Measurements from ENCODE around the gene WDR19.
"Not testable (repeated sequence)": the region's sequence is repeated elsewhere in the genome, so short reads cannot be mapped to it uniquely, and the experiment has no call there.

Gene WDR19

GRCh38 chr4:39166177-39166576 lies 16.2 kb upstream of the WDR19 start:
- DNase-seq (ENCODE audit: low read depth), result no peak
- TF ChIP-seq CTCF (IDR thresholded peaks at IDR 0.05; ENCODE audit: control insufficient read depth, extremely low read depth, insufficient read depth), result no peak
- no peak overlapping the region for H3K4me3 ChIP-seq (ENCODE audit: low read depth, low read length)

DNA sequence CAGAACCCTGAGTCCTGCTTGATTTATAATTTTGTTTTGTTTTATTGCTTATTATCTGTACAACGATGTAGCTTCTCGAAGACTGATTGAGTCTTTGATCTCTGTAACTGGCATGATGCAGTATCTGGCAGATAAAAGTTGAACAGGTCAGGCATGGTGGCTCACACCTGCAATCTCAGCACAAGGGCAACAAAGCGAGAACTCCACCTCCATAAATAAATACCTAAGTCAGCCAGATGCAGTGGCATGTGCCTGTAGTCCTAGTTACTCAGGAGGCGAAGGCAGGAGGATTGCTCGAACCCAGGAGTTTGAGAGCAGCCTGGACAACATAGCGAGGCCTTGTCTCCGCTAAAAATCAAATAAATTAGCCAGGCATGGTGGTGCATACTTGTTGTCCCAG lies 15.7 kb upstream of the WDR19 start:
- DNase-seq (ENCODE audit: low read depth), result no peak
- no peak for TF ChIP-seq CTCF (IDR thresholded peaks at IDR 0.05; ENCODE audit: control insufficient read depth, extremely low read depth, insufficient read depth)
- no peak overlapping the region for H3K4me3 ChIP-seq (ENCODE audit: low read depth, low read length)

GRCh38 chr4:39169426-39169825 lies 12.9 kb upstream of the WDR19 start:
- TF ChIP-seq CTCF (IDR thresholded peaks at IDR 0.05; ENCODE audit: control insufficient read depth, extremely low read depth, insufficient read depth), result no peak
- H3K4me3 ChIP-seq (ENCODE audit: low read depth, low read length), result no peak overlapping the region
- peak; percentile 10 for DNase-seq (ENCODE audit: low read depth)

GRCh38 chr4:39170301-39170700 lies 12.0 kb upstream of the WDR19 start:
- H3K4me3 ChIP-seq (ENCODE audit: low read depth, low read length), result no peak overlapping the region
- DNase-seq (ENCODE audit: low read depth), result no peak
- TF ChIP-seq CTCF (IDR thresholded peaks at IDR 0.05; ENCODE audit: control insufficient read depth, extremely low read depth, insufficient read depth), result no peak

DNA sequence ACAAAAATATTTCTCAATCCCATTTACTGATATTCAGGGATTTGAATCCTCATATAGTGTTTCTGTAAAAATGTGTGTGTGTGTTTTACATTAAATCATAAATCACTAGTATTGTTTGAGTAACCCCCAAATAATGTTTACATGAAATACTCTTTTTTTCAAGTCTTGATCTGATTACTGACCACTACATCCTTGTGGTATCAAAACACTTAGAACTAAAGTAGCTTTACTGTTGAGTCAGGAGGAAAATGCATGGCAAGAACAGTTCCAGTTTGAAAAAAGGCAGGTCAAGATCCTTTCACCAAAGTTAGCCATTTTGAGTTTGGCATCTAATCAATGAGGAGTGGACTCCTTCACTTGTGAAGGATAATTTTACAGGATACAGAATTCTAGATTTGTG lies 3.6 kb upstream of the WDR19 start:
- no peak overlapping the region for H3K4me3 ChIP-seq (ENCODE audit: low read depth, low read length)
- no peak for TF ChIP-seq CTCF (IDR thresholded peaks at IDR 0.05; ENCODE audit: control insufficient read depth, extremely low read depth, insufficient read depth)
- no peak for DNase-seq (ENCODE audit: low read depth)

- no peak overlapping the region for H3K4me3 ChIP-seq (ENCODE audit: low read depth, low read length)
- no peak for TF ChIP-seq CTCF (IDR thresholded peaks at IDR 0.05; ENCODE audit: control insufficient read depth, extremely low read depth, insufficient read depth)
- no peak for DNase-seq (ENCODE audit: low read depth)
These were observed 2.6 kb upstream of the WDR19 start for GRCh38 chr4:39179681-39180080.

GRCh38 chr4:39180629-39181028 lies 1.7 kb upstream of the WDR19 start:
- not testable (repeated sequence) for H3K4me3 ChIP-seq (ENCODE audit: low read depth, low read length); DNase-seq (ENCODE audit: low read depth)

GRCh38 chr4:39181520-39181904 lies 817 bp upstream of the WDR19 start:
- H3K4me3 ChIP-seq (ENCODE audit: low read depth, low read length), result peak overlapping the region; percentile 88
- DNase-seq (ENCODE audit: low read depth), result no peak
- no peak for TF ChIP-seq CTCF (IDR thresholded peaks at IDR 0.05; ENCODE audit: control insufficient read depth, extremely low read depth, insufficient read depth)

Measured in LNCaP clone FGC (cell line).